Measurements from ENCODE around the gene GREM1.

The GREM1 gene

DNA sequence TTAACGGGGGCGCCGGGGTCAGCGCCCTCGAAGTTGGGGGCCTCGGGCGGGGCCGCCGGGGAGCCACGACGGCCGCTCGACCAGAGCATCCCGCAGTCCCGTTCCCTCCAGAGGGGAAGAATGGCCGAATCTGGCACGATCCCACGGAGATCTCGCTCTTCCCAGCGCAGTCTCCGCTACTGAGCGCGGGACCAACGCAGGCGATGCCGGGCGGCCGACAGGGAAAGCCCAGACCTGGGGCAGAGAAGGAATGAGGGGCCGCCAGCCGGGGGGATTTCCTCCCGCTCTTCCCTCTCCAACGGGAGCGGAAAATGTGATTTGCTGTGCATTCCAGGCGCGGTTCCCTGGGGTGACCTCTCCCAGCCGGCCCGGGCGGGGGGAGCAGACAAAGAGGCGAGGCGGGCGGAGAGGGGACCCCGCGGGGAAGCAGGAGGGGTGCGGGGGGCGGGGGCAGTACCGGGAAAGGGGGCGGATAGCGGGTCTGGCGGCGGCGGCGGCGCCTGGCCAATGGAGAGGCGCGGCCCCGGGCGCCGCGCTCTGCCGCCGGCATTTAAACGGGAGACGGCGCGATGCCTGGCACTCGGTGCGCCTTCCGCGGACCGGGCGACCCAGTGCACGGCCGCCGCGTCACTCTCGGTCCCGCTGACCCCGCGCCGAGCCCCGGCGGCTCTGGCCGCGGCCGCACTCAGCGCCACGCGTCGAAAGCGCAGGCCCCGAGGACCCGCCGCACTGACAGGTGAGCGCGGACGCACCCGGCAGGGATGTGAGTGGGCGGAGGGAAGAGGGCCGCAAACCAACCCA lies at the start of gene GREM1:
Gene GREM1 (plus strand): TSS at position 579 of the 801 bp plus-strand sequence. CDS start 12,687 bp downstream, outside the sequence.
- DNase-seq: no peak

DNA sequence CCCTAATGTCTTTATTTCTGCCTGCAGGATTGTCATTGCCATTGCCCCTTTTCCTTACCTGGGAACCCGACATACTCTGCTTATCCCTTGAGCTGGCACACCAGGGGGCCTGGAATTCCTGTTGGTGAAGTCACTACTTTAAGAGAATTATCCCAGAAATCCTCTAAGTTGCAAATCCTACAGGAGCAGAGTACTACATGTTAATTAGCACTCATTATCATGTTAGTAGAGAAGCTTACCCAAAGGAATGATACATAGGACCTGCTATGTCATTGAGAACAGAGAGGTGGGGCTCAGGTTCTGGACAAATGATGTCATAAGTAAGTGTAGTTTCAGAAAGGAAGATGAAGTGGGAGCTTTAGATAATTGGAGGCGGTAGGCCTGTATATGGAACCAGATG lies 48.9 kb upstream of the GREM1 start:
- DNase-seq: no peak

DNA sequence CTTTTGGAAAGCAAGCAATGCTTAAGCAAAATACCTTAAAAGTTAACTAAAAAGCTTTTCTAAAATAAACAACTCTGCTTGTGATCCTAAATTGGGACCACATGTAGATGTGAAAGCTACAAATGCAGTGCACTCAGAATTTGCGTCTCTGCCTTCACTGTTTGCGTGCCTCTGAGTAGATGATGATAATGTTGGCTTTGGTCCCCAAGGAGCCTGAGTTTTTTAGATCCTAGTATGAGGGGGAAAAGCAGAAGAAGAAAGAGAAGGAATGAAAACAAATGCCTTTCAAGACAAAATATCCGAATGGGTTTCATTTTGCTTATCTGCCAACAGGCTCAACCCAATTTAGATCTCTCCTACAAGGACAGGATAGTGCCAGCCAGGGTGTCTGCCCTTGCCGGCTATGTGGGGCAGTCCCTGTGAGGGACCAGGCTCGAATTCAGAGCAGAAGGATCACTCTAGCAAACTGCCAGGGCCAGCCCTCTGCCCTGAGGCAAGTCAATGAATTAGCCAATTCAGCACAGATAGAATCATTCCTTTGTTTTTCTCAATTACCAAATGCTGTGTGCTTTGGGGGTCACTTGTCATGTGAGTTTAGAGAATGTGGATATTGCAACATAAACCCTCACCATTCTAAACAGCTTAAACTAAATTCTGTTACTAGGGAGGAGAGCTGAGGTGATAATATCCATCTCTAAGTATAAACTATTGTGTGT lies 47.8 kb upstream of the GREM1 start:
- no peak for DNase-seq

DNA sequence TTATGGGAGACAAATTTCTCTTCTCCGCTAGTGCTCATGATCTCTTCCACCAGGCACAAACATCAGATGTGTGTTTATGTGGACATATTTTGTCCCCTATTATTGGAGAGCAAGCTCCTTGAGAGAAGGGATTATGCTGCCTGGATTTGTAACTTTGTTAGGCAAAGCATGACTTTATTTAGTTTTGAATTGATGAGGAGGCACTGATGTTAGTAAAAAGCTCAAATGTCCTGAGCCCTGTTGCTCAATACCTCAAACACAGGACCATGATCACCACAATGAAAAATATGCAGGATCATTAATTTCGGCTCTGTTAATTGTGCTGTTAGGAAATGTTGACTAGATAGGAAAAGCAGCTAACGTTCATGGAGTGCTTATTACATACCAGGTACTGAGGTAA lies 47.2 kb upstream of the GREM1 start:
- DNase-seq: no peak

DNA sequence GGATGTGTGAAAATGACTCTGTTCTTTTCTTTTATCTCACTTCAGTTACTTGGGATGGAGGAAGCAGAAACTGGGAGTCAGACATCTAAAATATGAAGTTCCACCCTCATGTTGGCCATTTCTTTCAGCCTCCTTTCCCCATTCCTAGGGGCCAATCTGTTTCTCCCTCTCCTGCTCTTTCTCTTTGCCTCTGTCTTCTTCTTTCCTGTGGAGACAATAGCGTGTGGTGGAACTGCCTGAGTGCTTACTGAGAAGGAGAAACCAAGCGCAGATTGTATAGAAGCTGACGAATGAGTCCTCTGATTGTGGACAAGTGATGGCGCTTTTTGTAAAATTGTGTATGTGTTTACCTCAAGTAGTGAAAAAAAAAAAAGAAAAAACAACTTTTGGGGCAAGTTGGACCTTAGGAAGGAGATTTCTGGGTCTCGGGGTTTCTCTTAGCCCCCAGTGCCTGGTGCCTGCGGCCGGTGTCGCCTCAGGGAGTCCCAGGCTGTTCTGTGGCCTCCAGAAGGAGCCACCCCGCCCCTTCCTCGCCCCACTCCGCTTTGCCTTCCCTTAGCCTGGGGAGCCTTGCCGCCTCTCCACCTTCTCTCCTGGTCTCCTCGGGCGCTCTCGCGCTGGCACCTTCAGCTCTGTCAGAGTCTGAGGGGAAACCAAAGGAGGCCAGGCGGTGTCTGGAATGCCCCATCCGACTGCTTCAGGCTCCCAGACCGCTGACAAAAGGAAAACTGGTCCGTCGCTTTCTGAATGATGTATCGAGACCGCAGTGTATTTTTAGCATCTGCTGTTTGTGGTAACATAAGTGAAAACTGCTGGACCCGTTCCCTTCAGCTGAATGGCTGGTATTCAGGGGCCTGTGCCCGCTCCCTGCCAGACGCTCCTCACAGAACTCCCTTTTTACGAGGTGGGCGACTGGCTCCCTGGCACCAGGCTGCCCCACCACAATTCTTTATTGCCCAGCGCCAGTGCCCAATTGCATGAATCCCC lies 46.2 kb upstream of the GREM1 start:
- no peak for DNase-seq

DNA sequence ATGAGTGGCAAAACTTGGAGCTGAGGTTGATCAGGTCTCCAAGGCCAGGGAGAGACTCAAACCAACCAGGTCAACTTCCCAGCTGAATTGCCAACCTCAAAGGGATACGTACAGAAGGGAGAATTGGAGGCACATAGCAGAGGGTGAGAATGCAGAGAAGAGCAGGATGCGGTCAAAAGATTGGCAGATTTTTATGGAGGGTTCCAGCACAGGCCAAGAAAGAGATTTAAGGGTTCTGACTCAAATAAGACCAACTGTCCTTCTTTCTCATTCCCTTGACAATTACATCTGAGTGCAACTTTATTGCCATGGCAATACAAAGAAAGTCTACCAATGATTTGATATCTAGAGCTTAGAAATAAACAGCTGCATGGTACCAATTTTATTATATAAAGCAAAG lies 43.1 kb upstream of the GREM1 start:
- no peak for DNase-seq

DNA sequence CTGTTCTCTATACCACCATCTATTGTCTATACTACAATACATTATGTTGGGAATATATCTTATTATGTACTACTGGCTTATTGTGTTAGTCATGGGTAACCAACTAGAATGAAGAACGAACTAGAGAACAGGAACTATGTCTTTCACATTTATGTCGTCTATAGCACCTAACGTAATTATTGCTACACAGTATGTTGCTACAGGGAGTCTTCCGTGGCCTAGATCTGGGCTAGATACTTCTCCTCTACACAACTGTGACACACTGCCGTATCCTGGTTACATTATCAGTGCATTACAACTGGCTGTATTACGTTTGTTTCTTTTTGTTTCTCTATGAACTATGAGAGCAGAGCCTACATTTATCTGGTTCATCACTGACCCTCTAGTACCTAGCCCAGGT lies 42.3 kb upstream of the GREM1 start:
- no peak for DNase-seq

DNA sequence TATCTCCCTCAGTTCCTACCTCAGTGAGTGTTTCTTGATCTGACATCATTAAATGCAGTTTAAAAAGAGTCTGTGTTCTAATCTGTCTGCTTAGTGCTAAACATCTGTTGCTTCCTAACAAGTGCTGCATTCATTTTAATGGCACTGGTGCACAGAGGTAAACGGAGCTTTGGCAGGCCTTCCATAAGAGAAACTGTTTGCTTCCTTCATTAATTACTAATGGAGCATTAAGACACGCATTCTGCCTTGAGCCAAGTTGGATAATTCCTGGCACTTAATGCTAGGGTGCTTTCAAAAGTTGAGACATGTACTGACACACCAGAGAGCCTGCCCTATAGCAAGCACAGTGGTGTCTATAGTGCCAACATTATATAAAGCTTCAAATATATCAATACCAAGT lies 41.6 kb upstream of the GREM1 start:
- DNase-seq: no peak

DNA sequence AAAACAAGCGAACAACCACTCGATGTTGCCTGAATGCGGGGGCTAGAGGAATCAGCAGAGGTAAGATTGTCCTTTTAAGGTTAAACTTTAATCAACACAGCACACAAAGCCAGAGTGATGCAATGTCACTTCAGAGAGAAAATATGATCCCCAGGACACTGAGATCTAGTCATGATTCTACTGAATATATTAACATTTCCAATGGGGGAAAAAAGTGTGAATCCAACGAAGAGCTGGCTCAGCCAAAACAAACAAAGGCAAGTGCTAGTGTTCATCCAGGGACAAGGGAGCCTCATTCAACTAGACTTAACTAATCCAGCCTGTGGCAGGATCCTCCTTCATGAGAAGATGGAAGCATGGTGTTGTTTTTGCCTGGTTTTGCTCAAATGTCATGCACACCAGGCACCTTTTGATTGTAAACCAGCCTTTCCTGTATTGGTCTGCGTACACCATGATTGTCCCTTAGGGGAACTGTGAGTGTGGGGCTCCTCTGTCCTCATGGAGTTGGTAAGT lies 40.5 kb upstream of the GREM1 start:
- no peak for DNase-seq

DNA sequence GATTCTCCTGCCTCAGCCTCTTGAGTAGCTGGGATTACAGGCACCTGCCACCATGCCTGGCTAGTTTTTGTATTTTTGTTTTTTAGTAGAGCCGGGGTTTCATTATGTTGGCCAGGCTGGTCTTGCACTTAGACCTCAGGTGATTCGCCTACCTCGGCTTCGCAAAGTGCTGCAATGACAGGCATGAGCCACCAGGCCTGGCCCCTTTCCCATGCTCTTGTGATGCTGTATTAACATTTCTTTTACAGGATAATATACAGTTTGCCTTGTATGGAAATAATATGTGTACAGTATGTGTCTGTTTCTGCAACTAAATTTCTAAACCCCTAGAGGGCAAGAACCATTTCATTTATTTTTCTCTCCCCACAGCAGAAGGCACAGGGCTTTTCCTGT lies 38.5 kb upstream of the GREM1 start:
- no peak for DNase-seq

DNA sequence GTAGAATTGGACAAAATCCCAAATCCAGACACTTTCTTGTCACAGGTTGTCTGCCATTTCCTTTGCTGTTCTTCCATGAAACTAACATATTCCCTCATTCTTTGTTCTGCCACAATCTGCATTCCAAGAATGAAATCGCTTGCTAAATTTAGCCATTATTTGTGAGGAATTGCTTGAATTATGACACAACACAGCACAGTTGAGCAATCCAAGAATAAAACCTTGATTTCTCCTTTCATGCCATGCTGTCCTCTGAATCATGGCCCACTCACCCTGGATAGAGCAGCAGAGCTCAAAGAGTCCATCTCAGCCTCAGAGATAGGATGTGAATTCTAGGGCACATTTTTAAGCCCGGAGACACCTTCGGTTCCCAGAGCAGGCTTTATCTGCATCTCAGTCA lies 35.2 kb upstream of the GREM1 start:
- no peak for DNase-seq

DNA sequence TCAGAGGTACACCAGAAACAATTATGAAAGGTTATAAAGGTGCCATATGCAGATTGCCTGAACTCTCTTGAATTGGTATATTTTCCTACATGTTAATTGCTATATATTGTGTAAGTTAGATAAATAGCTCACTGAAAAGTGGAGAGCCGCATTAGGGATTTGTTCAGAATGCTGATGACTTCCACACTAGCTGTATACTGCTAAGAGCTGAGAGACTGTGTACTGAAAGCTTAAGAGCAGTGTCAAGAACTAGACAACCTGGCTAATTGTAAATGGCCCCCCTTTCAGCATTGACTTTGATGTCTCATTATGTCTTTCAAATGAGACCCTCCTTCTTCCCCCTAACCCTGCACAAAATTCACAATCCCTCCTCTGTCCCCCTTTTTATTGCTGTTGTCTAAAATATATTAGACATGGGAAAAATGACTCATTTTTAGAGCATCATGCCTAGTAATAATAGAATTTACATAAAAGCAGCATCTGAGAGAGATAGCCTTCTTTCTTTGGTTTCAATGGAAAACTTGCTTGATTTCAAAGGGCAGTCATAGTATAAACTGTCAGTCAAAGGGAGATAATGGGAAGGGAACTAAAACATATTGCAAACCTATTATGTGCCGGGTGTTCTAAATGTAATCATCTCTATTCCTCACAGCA lies 34.7 kb upstream of the GREM1 start:
- DNase-seq: no peak

DNA sequence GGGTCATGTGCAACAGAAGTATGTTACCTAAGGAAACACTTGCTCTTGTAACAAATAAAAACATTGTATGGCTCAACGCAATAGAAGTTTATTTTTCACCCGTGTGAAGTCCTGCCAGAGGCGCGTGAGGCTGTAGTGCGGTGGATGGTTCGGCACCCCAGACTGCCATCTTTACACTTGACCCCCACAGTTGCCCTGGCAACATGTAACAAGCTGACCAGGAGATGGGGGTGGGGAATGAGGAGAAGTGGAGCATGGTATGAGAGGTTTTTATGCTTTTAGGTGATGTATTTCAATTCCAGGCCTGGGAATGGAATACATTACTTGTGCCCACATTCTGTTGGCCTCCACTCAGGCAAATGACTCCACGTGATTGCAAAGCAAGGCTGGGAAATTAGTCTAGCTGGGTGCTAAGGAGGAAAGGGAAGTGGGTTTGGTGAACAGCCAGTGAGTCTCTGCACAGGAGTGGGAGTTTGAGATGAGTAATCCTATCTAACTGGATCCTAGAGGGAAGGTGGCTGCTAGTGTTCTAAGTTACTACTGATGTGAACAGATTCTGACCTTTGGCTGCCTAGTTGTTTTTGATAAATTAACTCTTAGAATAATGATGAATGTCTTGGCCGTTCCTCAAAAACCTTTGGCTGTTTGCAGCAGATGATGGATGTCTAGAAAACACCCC lies 33.8 kb upstream of the GREM1 start:
- no peak for DNase-seq

DNA sequence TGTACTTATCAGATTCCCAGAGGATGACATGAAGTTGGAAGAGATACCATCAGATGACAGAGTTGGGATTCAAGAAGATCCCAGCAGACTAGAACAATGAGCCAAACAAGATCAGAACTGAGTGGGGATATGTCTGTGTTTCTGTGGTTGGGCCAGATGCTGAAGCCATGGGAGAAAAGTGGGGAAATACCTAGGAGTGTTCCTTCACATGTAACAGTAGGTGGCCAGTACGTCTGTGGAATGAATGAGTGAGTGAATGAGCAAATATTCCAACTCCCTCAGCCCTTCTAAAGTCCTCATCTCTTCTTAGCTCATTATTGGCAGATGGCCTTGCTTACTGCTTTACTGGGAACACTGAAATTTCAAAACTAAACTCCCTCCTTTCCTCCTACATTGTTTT lies 32.2 kb upstream of the GREM1 start:
- no peak for DNase-seq

DNA sequence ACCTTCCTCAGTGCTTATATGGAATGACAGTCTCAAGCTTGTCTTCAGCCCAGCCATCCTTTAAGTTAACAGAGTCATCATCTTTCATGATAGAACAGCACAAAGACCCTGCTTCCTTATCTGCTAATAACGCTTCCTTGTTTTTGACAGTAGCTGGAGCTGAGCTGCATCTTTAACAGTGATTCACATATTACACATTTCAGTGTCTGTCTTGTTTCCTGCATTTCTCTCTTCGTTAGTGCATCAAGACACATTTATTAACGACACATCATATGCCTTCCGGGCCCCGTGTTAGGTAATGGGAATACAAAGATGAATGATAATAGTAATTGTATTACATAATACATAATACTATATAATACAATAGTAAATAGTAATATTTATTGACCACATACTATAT lies 30.2 kb upstream of the GREM1 start:
- no peak for DNase-seq

DNA sequence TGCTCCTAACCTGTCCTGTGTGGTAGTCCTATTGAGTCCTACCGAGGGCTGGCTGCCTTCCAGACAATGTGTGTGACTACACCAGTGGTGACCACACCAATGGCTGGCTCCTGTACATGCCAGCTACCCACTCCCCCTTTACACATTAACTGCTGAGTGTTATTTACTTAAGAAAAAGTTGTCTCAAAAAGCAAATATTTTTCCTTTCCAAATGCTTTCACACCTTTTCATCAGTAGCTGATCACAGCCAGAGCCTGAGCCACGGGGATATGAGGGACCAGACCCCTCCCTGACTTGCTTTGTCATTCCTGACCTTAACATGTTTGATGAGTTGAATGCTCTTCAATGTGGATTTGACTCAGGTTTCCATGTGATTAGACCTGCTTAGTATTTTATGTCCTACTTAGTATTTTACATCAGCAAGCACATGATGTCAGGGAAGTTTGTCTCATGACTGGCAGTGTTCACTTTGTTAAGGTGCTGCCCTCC lies 29.6 kb upstream of the GREM1 start:
- no peak for DNase-seq

DNA sequence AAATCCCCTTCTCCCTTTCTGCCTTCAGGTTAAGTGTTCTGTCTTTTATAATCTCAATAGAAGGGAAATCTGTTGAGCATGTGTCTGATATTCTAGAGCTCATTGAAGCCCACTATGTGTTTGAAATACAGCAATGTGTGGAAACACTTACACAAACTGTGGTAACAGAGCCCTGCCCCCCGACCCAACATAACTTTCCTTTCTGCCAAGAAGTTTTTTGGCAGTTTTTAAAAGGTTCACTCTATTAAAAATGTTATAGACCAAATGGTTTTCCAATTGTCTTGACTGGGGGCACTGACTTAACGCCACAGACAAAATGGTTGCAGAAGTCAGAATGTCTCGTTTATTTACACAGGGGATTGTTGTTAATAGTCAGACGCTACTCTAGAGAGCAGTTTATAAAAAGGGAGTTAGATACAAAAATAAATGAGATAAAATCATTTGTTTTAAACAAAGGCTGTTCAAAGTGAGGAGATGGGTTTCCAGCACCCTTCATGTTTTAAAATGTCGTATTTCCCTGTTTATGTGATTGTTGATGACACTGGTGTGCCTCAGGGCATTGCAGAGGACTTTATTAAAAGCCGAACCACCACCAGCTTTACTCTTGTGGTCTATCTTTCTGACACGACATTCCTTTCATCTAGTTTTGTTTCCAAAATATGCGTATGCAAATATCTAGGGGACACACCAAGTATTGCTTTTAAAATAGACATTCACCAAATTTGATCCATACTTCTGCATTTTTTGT lies 26.7 kb upstream of the GREM1 start:
- DNase-seq: no peak

DNA sequence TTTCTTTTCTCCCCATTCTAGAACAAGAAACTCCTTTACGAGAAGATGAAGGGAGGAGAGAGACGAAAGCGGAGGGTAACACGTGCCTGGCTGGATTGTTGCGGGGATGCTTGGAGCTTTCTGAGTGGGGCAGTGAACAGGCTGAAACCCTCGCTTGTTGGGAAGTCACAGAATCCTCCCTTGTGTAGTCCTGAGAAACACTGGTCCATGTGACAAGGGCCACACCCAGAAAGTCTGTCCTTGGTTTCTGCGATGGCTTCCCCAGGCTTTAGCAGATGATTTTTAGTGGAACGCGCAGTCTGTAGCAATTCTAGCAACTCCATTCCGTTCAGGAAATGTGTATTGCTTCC lies 26.1 kb upstream of the GREM1 start:
- DNase-seq: no peak

DNA sequence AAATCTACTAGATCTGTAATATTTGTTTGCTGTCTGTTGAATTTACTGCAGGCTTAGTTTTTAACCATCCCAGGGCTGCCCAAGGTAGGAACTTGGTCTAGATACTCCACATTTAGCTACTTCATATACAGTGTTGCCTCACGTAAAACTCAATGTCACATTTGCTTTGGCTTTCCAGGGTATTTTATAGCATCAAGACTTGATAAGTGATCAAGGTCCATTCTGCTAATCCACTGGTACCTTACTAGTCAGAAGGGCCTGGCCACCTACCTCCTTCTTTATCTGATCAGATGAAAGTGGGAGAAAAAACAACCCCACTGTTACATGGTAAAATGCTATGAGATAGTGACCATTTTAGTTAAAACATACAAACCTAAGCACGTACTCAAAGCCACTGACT lies 25.5 kb upstream of the GREM1 start:
- DNase-seq: no peak

DNA sequence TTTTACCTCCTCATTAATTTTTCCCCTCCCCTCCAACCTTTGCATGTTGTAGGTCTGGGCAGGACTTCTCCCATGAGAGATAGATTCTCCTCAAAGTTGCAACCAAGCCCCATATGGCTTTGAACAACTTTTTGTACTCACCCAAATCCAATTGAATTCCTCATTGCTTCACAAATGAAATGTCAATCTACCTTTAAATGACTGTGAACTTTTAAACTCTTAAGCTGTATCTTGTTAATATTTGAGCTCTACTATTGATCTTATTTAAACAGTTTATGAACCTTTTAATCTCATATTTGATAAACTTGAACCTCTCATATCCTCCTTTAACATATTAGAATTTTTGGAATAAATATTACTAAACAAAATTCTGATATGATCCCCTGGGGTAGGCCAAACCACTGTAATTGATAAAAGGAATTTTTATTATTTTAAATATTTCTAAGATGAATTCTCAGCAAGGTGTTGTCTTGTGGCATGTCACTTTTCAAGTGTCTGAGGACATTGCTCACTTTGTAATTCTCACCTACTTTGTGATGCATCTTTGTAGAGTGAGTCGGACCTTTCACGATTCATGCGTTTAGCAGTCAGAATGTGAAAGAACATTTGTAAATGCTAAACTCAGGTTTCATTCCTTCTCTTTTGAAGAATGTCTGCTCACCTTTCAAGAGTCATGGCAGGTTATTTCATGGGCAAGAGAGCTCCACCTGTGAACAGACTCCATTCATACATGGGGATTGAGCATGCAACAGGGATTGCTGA lies 23.4 kb upstream of the GREM1 start:
- DNase-seq: no peak

All from stimulated activated naive CD4-positive, alpha-beta T cell treated with Interleukin-2 at 50 U/mL for 16 hours (primary cell).